Stimulated activated CD4-positive, alpha-beta T cell treated with anti-CD3 and anti-CD28 coated beads, TNF-alpha, amount 100 ng/mL, for 48 hours (primary cell): ENCODE results near the gene CECR2.
"Not testable (repeated sequence)": the region's sequence is repeated elsewhere in the genome, so short reads cannot be mapped to it uniquely, and the experiment has no call there.

Experiments used
- DNase-seq, 3 donors: peaks; one replicate each; pipeline ENCODE4 v3.0.0-alpha.2; 2020; ENCODE audit warnings: low read depth in 3 of 3

CECR2 gene

DNA sequence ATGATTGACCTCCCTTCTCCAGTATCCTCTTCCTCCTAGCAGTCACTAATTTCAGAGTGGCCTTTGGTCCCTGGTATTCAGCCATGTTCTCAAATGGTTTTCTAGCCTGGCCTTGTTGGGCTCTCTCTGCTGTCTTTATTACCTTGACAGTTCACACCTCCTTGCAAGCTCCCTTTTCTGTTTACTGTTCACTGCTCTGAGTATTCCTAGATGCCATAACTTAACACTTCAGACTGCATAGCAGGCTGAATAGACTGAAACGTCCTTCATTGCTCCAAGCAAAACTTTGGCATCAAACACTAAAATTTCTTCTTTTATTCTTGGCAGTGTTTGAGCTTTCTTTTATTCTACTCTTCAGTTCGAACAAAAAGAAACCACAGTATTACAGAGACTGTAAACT lies 144.4 kb downstream of the CECR2 start:
- no peak for DNase-seq

DNA sequence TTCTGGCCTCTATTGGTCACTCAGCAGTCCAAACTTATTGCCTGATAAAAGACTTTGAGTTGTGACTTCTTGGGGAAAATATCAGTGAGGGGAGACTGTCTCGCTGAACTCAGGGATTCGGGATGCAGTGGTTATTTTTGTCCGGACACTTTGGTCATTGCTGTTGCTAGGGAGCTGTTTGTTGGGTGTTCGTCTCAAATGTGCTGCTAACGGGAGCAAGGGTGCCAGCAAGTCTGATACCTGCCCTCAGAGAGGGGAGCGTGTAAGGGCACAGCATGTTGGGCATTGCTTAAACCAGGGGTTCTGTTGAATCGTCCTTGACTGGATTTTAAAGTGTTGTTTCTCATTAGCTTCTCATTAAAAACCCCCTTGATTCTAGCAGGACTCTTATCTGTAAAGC lies 144.8 kb downstream of the CECR2 start:
- DNase-seq, result no peak

DNA sequence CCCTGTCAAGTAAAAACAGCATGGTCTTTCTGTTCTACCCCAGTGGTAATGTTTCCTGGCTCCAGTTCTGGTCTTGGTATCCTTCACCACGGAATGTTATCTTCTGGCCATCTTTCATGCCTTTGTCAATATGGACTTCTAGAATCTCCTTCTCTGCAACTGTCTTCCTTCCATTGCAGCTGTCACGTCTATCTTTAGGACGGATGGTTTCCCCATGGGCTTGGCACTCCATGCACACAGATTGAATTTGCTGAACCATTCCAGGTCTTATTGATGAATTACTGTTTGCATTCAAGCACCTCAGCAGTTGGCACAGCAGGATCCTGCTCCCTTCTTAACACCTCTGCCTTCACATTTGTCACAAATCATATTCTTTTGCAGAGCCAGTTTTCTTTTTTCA lies 149.1 kb downstream of the CECR2 start:
- no peak for DNase-seq

DNA sequence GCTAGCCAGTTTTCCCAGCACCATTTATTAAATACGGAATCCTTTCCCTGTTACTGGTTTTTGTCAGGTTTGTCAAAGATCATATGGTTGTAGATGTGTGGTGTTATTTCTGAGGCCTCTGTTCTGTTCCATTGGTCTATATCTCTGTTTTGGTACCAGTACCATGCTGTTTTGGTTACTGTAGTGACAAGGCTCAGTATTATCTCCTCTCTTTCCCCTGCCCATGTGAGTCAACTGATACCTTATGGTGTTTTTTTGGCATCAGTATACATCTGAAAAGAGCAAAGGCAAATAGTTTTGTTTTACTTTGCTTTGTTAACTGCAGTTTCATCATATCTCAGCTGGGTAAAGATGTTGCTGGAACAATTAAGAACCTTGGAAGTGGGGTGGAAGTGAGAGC lies 152.7 kb downstream of the CECR2 start:
- DNase-seq, result not testable (repeated sequence)

DNA sequence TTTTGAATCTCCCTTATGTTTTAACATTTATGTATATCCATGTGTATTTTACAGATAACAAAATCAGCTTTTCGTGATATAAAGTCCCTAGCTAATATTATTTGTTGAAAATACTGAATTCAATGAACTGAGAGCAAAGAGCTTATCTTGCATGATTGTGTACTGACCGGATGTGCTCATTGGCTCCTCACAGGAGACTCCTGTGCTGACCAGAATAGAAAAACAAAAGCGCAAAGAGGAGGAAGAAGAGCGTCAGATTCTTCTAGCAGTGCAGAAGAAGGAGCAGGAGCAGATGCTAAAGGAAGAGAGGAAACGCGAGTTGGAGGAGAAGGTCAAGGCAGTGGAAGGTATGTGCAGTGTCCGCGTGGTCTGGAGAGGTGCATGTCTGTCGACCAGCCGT lies 154.7 kb downstream of the CECR2 start:
- DNase-seq, result no peak

DNA sequence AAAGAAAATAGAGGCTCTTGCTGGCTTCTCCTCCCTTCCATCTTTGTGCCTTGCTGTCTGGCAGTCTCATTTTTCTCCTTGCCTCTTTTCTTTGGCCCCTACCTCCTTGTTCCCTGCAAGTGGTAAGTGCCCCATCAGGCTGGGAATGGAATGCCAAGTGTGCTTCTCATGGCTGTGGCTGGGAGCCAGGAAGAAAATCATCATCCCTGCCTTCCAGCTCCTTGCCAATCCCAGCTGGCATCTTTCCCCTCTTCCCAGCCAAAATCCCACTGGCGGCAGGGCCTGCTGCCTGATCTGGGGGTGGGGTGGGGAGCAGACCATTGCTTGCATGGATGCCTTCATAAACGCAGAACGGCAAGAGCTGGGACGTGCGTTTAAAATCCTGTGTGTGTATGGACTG lies 167.0 kb downstream of the CECR2 start:
- DNase-seq, result no peak

DNA sequence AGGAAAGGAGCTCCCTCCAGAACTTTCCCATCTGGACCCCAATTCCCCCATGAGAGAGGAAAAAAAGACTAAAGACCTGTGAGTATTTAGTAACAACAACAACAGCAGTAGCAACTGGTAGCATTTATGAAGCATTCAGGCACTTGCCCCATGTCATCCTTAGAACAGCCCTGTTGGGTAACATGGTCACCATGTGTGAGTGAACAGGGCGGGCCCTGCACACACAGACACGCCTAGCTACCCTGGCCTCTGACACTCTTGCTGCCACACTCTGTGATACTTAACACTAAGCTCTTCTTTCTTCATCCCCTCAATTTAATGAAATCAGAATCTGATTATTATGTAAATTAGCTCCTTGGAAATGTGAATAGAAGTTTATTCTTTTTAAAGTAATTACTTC lies 167.9 kb downstream of the CECR2 start:
- no peak for DNase-seq

DNA sequence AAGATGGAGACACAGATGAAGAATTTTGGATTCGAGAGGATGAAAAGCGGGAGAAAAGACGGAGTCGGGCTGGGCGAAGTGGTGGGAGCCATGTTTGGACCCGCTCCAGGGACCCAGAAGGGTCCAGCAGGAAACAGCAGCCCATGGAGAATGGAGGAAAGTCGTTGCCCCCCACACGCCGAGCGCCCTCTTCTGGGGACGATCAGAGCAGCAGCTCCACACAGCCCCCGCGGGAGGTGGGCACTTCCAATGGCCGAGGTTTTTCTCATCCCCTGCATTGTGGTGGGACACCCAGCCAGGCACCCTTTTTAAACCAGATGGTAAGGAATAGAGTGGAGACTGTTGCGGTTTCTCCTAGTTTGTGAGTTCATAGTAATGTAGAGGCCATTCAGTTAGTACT lies 171.2 kb downstream of the CECR2 start:
- DNase-seq, result no peak

DNA sequence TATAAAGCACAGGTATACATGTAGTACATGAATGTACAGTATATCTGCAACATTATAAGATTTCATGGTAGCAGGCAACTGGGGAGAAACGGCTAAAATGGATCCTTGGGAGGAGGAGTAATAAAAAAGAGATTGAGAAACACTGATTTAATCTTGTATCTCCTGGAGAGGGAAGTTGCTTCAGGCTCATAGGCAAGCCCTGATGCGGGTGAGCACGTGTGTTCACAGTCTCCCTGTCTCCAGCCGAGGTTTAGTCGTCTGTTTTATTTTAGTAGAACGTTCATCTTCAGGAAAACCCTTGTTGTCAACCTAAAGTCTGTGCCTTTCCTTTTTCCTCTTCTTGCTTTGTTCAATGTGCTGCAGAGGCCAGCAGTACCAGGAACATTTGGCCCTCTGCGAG lies 172.2 kb downstream of the CECR2 start:
- no peak for DNase-seq

DNA sequence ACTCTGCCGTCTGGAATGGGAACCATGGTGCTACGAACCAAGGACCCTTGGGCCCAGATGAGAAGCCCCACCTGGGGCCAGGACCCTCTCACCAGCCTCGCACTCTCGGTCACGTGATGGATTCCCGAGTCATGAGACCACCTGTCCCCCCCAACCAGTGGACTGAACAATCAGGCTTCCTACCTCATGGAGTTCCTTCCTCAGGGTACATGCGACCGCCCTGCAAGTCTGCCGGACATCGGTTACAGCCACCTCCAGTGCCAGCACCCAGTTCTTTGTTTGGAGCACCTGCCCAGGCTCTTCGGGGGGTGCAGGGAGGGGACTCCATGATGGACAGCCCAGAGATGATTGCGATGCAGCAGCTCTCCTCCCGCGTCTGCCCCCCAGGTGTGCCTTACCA lies 173.2 kb downstream of the CECR2 start:
- no peak for DNase-seq

DNA sequence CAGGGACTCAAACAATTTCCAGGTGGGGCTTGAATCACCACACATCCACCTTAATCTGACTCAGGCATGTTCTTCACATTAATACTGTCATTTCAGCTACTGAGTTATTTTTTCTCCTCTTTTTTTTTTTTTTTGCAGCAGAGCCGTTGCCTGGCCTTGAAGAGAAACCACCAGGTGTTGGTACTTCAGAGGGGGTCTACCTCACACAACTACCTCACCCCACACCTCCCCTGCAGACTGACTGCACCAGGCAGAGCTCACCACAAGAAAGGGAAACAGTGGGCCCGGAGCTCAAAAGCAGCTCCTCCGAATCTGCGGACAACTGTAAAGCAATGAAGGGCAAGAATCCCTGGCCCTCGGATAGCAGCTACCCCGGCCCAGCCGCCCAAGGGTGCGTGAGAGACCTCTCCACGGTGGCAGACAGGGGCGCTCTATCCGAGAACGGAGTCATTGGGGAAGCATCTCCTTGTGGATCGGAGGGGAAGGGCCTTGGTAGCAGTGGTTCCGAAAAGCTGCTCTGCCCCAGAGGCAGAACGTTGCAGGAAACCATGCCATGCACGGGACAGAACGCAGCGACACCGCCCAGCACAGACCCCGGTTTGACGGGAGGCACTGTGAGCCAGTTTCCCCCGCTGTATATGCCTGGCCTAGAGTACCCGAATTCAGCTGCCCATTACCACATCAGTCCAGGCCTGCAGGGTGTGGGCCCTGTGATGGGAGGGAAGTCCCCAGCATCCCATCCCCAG lies 178.9 kb downstream of the CECR2 start:
- no peak for DNase-seq

DNA sequence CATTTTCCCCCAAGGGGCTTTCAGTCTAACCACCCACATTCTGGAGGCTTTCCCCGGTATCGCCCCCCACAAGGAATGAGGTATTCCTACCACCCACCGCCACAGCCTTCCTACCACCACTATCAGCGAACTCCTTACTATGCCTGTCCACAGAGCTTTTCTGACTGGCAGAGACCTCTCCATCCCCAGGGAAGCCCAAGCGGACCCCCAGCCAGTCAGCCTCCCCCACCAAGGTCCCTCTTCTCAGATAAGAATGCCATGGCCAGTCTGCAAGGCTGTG lies 179.4 kb downstream of the CECR2 start:
- no peak for DNase-seq

DNA sequence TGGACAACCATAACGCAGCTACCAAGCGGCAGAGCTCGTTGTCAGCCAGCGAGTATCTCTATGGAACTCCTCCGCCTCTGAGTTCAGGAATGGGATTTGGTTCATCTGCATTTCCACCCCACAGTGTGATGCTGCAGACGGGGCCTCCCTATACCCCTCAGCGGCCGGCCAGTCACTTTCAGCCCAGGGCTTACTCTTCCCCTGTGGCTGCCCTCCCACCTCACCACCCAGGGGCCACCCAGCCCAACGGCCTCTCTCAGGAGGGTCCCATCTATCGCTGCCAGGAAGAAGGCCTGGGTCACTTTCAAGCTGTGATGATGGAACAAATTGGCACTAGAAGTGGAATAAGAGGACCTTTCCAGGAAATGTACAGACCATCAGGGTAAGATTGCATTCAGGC lies 179.9 kb downstream of the CECR2 start:
- no peak for DNase-seq

DNA sequence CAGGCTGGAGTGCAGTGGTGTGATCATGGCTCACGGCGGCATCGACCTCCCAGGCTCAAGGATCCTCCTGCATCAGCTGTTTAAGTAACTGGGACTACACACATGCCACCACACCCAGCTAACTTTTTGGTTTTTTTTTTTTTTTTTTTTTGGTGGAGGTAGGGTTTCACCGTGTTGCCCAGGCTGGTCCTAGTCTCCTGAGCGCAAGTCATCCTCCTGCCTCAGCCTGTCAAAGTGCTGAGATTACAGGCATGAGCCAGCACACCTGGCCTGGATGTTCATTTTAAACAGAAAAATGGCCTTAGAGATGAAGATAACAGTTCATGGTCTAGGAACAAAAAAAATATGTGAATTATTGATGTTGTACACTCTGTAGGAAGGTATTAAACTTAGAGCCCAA lies 180.4 kb downstream of the CECR2 start:
- no peak for DNase-seq

DNA sequence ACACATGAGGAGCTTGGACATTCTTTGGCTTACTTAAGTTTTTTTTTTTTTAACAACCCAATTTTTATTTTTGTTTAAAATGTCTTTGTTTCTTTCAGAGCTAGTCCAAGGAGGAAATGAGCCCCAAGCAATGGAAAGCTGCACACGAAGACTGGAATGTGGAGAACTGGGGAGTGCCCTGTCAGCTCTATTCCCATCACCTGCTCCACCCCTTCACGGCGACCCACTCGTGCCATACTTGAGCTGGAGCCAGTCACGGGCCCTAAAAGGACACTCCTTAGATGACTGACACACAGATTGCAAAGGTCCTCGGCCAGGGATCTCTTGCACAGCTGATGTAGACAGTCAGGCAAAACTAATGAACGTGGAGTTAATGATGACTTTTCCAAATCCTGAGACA lies 183.5 kb downstream of the CECR2 start:
- DNase-seq, result no peak

DNA sequence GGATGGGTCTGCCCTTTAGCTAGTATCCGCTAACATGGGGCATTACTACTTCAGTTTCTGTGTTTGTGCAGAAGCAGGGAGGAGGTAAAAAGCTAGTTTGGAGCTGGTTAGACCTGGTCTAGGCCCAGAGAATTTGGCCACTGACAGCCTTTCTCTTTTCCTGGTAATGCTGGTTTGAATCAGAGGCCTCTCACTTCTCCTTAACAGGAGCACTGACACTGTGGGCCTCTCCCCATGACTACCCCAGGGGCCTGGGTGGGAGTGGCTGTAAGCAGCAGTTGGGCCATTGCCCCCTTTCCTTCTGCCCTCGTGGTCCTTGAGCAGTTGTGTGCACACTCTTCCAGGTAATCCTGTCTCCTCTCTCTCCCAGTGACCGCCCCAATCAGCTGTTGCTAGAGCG lies 185.6 kb downstream of the CECR2 start:
- no peak for DNase-seq

DNA sequence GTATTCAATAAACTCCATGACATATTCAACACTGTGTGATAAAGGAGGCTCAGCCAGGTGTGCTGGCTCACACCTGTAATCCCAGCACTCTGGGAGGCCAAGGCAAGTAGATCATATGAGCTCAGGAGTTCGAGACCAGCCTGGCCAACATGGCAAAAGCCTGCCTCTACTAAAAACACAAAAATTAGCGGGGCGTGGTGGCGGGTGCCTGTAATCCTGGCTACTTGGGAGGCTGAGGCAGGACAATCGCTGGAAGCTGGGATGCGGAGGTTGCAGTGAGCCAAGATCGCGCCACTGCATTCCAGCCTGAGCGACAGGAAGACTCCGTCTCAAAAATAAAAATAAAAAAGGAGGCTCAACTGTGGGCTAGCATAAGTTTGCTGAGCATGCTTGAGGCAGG lies 189.9 kb downstream of the CECR2 start:
- no peak for DNase-seq

DNA sequence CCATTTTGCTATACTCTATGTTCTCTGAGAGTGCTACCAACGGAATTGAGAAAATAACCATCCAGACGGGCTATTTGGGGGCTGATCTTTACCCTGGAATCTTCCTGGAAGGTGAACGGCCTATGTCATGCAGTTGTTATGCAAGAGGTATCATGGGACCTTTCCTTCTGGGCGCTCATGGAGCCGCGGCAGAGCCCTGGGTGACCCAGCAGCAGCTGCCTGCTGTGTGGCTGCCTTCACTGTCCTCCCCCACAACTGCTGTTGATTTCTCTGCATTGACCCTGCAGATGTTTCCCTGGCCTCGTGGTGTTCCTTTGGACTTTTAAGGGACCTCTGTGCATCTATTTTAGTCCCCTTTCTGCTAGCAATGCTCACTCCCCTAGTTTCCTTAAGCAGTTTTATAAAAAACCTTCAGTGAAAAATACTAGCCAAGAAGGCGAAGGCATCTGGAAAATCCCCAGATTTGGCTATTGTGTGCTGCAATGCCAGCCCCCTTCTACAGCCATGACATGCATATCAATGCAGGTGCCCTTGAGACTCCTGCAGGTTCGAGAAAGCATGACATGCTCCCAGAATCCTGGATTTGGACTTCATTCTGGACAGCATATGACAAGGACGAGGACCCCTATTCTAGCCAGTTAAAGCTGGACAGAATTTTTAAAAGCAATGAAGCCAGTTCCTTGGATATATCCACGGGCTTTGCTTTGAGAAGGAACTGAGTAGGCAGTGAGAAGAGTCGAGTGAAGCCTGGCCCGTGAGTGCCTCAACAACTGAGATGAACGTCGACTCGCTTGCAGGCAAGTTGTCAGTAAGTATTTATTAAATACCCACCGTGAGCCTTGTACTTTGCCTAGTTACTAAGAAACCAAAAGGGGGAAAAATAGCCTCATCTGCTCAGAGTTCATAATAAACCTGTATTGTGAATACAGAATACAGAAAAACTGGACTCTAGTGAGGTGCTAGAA lies 193.9 kb downstream of the CECR2 start, which contains the start of gene SLC25A18:
Gene SLC25A18 (plus strand): TSS at position 593 of the 965 bp plus-strand sequence. CDS start 16,447 bp downstream, outside the sequence.
- no peak for DNase-seq

DNA sequence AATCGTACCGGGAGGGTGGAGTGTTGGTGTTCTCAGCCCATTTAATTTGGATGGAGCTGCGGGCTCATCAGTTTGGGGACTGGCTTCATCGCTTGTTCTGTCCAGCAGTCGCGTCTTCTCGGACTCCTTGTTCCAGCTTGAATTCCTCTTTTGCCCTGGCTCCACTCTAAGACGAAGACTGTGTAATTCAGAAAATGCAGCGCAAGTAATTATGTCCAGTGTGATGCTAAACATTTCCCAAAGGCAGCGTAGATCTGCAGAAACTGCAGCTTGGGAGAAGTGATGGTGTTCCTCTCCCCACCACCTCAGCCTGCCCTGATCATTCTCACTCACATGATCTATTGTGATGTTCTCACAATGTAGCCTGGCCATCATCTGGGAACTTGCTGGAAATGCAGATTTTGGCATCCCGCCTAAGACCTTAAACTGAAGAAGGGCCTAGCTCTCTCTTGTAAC lies 194.7 kb downstream of the CECR2 start:
- no peak for DNase-seq

DNA sequence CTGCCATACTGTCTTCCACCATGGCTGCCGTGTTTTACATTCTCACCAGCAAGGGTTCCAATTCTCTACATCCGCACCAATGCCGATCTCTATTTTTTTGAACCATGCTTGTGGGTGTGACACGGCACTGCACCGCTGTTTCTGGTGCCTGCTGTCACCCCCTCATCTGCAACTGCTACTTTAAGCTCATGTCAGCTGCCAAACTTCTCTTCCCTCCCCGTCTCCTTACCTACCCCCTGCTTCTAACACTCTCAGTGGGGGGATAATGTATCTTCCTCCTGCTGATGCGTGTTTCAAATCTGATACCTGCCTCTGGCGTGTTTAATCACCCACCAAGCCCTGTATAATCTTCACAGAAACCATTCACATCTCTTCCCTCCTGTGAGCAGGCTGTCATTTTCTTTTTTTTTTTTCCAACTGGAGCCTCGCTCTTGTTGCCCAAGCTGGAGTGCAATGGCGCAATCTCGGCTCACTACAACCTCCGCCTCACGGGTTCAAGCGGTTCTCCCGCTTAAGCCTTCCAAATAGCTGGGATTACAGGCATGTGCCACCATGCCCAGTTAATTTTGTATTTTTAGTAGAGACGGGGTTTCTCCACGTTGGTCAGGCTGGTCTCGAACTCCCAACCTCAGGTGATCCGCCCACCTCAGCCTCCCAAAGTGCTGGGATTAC lies 196.9 kb downstream of the CECR2 start:
- DNase-seq, result not testable (repeated sequence)

DNA sequence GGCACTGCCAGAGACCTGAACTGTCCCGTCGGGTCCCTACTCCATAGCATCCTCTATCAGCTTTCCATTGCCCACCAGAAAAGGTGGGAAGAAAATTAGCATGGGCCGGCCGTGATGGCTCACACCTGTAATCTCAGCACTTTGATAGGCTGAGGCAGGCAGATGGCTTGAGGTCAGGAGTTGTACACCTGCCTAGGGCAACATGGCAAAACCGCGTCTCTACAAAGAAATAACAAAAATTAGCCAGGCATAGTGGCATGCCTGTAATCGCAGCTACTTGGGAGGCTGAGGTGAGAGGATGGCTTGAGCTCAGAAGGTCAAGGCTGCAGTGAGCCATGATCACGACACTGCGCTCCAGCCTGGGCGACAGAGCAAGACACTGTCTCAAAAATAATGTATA lies 197.5 kb downstream of the CECR2 start:
- DNase-seq, result no peak

DNA sequence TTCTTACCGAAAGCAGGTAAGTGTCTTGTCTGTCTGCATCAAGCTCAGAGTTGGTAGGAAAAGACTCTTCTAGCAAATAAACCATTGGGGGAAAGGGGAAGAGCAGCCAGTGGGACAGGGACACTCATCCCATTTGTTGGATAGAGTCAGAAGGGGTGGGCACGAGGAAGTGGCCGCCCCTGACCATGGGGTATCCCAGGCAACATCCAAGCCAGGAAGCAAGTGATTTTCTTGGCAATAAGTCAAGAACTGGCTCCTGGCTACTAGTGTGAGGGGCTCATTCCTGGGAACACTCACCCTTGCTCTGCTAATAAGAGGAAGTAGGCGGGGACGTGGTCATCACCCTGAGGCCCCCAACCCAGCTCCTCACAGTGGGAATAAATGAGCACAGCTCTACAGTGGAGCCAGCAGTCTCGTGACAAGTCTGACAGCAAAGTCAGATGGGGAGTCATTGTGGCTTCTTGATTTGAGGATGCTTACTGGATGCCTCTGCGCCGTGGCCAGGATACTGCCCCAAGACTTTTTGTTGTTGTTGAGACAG lies 200.8 kb downstream of the CECR2 start:
- no peak for DNase-seq
